ENCODE results near the gene SMYD3. TPM values are rescaled to one million over a fixed set of nuclear protein-coding genes. Genes with fewer than 3 reads are reported as not detected.

Gene SMYD3
- total and polyA plus RNA-seq, 2 of the 13 experiments (the other 11 are each of a cell fraction or from before 2014, with no cell fraction given), result 27.7 to 35.8 TPM

- Histone ChIP-seq H4K20me1 (ENCODE audit: insufficient read depth, low read length) (no peaks in the 10 kb centered on the region; the same call in 1 of the 2 replicates), H3K27me3 (ENCODE audit: control insufficient read depth in 1 of 2, insufficient read depth in 2 of 2, low read length in 2 of 2) (no peaks in the 10 kb centered on the region), H3K4me1 (ENCODE audit: insufficient read depth, low read length) (no peaks in the 10 kb centered on the region), H3K27ac (ENCODE audit: extremely low read length, insufficient read depth, low read length) (no peak overlapping the region), H3K36me3 (replicated peaks in 1 of 2; ENCODE audit: control insufficient read depth in 1 of 2, insufficient read depth in 2 of 2, low read length in 2 of 2) (no peaks in the 10 kb centered on the region), H2AFZ (ENCODE audit: low read length) (no peak overlapping the region), H3K4me2 (ENCODE audit: low read depth, low read length) (no peak overlapping the region), H3K9me3 (ENCODE audit: low read length) (no peaks in the 10 kb centered on the region), H3K4me3 (replicated peaks in 1 of 3; ENCODE audit: insufficient read depth in 1 of 3, low read depth in 2 of 3, low read length in 3 of 3) (no peak overlapping the region), H3K9ac (ENCODE audit: insufficient read depth, low read depth, low read length) (no peak overlapping the region), H3K79me2 (ENCODE audit: insufficient read depth, low read length) (no peaks in the 10 kb centered on the region)
- in situ Hi-C loops (cut with HindIII; ENCODE audit: extremely low pct_ligation_motif_present, low pct_unique_long_range_greater_than_20kb), result no loop called here
- DNase-seq (ENCODE audit: low spot score) (peak; percentile 20), ATAC-seq (peak; percentile 40; the same call in 2 of the 3 replicates), FAIRE-seq (no peak)
- POLR2A ChIA-PET, result no interaction called here
- WGBS (ENCODE audit: low lambda C conversion rate), result 74% methylated on average over 11 of the region's 14 CpGs
- intact Hi-C loops (cut with micrococcal nuclease; ENCODE audit: unreplicated experiment), result no loop called here
- no TSS peak for BruUV-seq (replicated peaks)
- CTCF ChIA-PET (ENCODE audit: low intra/inter-chr PET ratio, low total read pairs), result no interaction called here
- TF ChIP-seq MIER3 (CRISPR knock-in tag; IDR thresholded peaks at IDR 0.05; ENCODE audit: borderline replicate concordance), result no peak
- TF ChIP-seq, protein P1, sequence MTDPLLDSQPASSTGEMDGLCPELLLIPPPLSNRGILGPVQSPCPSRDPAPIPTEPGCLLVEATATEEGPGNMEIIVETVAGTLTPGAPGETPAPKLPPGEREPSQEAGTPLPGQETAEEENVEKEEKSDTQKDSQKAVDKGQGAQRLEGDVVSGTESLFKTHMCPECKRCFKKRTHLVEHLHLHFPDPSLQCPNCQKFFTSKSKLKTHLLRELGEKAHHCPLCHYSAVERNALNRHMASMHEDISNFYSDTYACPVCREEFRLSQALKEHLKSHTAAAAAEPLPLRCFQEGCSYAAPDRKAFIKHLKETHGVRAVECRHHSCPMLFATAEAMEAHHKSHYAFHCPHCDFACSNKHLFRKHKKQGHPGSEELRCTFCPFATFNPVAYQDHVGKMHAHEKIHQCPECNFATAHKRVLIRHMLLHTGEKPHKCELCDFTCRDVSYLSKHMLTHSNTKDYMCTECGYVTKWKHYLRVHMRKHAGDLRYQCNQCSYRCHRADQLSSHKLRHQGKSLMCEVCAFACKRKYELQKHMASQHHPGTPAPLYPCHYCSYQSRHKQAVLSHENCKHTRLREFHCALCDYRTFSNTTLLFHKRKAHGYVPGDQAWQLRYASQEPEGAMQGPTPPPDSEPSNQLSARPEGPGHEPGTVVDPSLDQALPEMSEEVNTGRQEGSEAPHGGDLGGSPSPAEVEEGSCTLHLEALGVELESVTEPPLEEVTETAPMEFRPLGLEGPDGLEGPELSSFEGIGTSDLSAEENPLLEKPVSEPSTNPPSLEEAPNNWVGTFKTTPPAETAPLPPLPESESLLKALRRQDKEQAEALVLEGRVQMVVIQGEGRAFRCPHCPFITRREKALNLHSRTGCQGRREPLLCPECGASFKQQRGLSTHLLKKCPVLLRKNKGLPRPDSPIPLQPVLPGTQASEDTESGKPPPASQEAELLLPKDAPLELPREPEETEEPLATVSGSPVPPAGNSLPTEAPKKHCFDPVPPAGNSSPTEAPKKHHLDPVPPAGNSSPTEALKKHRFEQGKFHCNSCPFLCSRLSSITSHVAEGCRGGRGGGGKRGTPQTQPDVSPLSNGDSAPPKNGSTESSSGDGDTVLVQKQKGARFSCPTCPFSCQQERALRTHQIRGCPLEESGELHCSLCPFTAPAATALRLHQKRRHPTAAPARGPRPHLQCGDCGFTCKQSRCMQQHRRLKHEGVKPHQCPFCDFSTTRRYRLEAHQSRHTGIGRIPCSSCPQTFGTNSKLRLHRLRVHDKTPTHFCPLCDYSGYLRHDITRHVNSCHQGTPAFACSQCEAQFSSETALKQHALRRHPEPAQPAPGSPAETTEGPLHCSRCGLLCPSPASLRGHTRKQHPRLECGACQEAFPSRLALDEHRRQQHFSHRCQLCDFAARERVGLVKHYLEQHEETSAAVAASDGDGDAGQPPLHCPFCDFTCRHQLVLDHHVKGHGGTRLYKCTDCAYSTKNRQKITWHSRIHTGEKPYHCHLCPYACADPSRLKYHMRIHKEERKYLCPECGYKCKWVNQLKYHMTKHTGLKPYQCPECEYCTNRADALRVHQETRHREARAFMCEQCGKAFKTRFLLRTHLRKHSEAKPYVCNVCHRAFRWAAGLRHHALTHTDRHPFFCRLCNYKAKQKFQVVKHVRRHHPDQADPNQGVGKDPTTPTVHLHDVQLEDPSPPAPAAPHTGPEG (CRISPR knock-in tag; IDR thresholded peaks at IDR 0.05), result no peak
- TF ChIP-seq CTCF (CRISPR knock-in tag; IDR thresholded peaks at IDR 0.05), result peak; percentile 32; the same call in 1 of the 2 replicates
- TF ChIP-seq ZNF646 (CRISPR knock-in tag; IDR thresholded peaks at IDR 0.05), result peak; percentile 82; the same call in 1 of the 2 replicates
- no peak for TF ChIP-seq ZNF747 (CRISPR knock-in tag; IDR thresholded peaks at IDR 0.05; ENCODE audit: borderline replicate concordance)
- TF ChIP-seq ZNF557 (CRISPR knock-in tag; IDR thresholded peaks at IDR 0.05), result no peak
- TF ChIP-seq, protein P2, sequence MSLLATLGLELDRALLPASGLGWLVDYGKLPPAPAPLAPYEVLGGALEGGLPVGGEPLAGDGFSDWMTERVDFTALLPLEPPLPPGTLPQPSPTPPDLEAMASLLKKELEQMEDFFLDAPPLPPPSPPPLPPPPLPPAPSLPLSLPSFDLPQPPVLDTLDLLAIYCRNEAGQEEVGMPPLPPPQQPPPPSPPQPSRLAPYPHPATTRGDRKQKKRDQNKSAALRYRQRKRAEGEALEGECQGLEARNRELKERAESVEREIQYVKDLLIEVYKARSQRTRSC (CRISPR knock-in tag; IDR thresholded peaks at IDR 0.05; ENCODE audit: low read depth), result no peak
These were observed 709.3 kb downstream of the SMYD3 start for GRCh38 chr1:245797592-245798348.
